ENCODE results near the gene AGAP9.

DNA sequence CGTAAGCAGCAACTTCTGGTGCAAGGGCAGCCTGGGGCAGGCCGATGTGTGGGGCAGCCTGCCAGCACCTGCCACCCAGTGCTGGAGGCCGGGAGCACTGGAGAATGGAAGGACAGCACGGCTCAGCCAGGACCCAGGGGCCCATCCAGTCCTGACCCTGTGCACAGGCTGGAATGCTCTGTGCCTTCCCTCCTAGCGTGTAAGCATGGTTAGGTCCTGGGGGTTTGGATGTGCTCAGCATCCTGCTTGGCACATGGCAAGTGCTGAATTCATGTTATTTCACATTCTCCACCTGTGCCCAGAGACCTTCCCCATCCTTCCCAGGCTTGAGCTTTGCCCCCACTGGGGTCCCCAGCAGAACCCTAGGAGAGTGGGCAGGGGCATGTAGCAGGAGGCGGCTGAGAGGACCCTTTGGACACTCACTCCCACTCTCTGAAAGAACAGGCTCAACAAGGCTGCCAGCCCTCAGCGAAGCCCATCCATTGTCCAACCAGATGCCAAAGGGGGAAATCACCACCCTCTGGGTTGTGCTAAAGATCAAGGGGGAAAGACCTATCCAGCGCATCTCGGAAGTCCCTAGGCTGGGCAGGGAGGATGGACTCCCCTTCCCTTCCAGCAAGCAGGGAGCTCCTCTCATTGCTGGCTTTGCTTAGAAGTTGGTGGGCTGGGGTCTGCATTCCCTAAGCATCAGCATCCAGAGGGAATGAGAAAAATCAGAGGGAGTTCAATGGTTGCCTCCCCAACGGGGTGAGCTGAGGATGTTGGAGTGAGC is 69.2 kb downstream of the AGAP9 start:
- TF ChIP-seq, protein P1, sequence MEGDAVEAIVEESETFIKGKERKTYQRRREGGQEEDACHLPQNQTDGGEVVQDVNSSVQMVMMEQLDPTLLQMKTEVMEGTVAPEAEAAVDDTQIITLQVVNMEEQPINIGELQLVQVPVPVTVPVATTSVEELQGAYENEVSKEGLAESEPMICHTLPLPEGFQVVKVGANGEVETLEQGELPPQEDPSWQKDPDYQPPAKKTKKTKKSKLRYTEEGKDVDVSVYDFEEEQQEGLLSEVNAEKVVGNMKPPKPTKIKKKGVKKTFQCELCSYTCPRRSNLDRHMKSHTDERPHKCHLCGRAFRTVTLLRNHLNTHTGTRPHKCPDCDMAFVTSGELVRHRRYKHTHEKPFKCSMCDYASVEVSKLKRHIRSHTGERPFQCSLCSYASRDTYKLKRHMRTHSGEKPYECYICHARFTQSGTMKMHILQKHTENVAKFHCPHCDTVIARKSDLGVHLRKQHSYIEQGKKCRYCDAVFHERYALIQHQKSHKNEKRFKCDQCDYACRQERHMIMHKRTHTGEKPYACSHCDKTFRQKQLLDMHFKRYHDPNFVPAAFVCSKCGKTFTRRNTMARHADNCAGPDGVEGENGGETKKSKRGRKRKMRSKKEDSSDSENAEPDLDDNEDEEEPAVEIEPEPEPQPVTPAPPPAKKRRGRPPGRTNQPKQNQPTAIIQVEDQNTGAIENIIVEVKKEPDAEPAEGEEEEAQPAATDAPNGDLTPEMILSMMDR (IDR thresholded peaks at IDR 0.05; ENCODE audit: low read depth, low read length): no peak
- no peak for TF ChIP-seq EZH2phosphoT487 (IDR thresholded peaks at IDR 0.05; ENCODE audit: low read depth)

Data from OCI-LY3 (cell line).